ENCODE results near the gene TPM1.

DNA sequence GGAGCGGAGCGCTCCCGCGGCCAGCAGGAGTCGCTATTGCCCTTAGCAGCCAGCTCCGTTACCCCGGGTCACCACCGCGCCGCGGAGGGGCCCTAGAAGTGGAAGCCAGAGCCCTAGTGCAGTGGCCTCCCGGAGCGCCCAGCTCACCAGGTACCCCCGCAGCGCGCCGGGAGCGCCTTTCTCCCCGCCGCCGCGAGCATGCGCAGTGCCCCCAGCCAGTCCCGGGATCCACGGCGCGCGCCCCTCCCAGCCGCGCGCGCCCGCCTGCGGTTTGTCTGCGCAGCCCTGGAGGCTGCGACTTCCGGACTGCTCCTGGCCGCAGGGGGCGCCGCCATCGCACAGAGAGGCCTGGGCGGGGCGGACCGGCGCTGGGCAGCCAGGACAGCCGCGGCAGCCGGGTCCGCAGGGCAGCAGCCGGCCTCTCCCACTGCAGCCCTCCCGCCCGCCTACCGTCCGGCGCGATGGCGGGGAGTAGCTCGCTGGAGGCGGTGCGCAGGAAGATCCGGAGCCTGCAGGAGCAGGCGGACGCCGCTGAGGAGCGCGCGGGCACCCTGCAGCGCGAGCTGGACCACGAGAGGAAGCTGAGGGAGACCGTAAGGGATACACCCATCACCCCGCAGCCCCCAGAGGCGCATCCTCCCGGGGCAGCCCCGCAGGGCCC is 5.7 kb downstream of the TPM1 start:
- TF ChIP-seq, protein P1, sequence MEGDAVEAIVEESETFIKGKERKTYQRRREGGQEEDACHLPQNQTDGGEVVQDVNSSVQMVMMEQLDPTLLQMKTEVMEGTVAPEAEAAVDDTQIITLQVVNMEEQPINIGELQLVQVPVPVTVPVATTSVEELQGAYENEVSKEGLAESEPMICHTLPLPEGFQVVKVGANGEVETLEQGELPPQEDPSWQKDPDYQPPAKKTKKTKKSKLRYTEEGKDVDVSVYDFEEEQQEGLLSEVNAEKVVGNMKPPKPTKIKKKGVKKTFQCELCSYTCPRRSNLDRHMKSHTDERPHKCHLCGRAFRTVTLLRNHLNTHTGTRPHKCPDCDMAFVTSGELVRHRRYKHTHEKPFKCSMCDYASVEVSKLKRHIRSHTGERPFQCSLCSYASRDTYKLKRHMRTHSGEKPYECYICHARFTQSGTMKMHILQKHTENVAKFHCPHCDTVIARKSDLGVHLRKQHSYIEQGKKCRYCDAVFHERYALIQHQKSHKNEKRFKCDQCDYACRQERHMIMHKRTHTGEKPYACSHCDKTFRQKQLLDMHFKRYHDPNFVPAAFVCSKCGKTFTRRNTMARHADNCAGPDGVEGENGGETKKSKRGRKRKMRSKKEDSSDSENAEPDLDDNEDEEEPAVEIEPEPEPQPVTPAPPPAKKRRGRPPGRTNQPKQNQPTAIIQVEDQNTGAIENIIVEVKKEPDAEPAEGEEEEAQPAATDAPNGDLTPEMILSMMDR (IDR thresholded peaks at IDR 0.05): peak; percentile 95 to 96 (median 95)
- TF ChIP-seq POLR2A (IDR thresholded peaks at IDR 0.05): no peak

Measured in breast epithelium (tissue), 3 donors.